Right kidney (tissue), 1 donor: ENCODE measurements around the gene DNAJB12.
"Not testable (repeated sequence)": the region's sequence is repeated elsewhere in the genome, so short reads cannot be mapped to it uniquely, and the experiment has no call there.

Experiments used
- DNase-seq: peaks from one replicate; pipeline ENCODE4 v3.0.0-alpha.2; 2016

DNAJB12 gene

DNA sequence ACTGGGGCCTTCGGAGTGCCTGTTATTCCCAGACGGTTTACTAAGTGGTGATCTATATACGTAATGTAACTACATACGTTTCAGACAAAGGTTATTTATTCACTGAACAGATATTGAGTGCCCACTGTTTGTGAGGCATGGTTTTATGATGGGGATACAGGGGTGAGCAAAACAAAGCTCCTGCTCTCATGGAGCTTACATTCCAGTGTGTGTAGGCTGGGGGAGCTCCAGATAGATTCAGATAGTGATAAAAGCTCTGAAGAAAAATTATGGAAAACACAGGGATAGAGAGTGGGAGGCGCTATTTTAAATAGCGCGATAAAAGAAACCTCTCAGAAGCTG, 466 bp upstream of the DNAJB12 start:
- DNase-seq: no peak

DNA sequence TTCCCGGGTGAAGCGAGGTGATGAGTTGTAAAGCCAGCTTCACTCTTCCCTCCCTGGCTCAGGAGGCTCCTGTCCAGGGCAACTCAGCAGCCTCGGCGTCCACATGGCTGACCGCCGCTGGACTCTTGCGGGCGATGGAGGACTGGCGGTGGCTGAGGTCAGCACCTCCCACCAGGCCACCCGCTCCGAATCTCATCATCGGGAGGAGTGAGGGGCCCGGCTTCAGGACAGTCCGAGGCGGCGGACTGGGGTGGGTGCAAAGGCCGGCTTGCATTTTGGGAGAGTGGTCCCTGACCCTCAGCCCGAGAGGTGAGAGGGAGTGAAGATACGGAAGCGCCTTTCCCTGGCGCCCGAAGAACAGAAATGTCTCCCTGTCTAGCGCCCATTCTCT, 759 bp downstream of the DNAJB12 start:
- no peak for DNase-seq

GRCh38 chr10:72353028-72353964, 1.4 kb downstream of the DNAJB12 start:
- DNase-seq: no peak

DNA sequence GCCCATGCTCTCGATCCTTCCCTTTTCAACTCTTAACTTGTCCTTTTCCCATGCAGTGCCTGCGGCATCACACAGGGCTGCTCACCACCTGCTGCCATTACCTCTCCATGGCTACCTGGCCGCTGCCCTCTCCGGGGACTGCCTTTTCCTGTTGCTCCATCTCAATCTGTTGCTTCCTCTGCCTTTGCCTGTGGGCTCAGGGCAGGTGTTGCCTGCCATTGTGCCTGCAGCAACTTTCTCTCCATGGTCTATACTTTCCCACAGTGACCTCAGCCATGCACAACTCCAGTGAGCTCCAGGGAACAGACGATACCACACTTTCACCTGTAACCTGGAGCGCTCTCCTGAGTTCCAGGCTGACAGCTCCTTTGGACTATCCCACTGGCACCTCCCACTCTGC, 3.2 kb downstream of the DNAJB12 start:
- no peak for DNase-seq

DNA sequence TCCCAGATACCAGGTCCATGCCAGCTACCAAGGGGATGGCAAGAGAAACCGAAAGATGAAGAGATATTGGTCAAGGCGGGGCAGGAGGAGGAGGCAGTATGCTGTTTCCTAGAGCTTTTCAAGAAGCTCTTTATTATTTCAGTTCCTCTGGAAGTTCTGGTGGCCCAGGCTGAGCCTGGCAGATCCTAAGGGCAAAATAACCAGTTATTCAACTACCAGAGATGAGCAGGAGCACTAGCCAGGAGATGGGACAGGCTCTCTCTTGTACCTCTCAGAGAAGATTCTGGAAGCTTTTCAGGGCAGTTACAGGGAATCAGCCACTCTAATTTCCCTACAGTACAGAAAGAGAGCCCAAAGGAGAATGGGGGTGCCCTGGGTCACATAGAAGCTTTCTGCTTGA, 5.3 kb downstream of the DNAJB12 start:
- DNase-seq: no peak

- no peak for DNase-seq
Measured at GRCh38 chr10:72348282-72348681, 6.4 kb downstream of the DNAJB12 start.

- not testable (repeated sequence) for DNase-seq
Measured at GRCh38 chr10:72346117-72346516, 8.6 kb downstream of the DNAJB12 start.

- no peak for DNase-seq
Measured at GRCh38 chr10:72344932-72345331, 9.8 kb downstream of the DNAJB12 start.

DNA sequence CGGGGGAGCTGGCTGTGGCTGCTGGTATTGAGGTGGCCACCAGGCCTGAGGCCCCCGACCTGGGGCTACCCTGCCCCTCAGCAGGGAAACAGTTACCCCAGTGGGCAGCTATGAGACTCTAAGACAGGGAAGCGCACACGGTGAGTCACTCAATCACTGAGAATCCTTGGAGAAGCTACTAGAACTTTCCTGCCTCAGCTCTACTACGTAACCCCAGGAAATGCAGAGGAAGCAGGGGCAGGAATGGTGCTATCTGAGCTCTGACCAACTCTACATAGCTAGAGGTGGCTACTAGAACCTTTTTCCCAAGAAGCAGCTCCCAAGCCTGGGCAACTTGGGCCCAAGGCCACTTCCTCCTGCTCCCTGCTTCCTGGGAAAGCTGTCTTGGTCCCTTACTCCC, 11.8 kb downstream of the DNAJB12 start:
- DNase-seq: no peak

DNA sequence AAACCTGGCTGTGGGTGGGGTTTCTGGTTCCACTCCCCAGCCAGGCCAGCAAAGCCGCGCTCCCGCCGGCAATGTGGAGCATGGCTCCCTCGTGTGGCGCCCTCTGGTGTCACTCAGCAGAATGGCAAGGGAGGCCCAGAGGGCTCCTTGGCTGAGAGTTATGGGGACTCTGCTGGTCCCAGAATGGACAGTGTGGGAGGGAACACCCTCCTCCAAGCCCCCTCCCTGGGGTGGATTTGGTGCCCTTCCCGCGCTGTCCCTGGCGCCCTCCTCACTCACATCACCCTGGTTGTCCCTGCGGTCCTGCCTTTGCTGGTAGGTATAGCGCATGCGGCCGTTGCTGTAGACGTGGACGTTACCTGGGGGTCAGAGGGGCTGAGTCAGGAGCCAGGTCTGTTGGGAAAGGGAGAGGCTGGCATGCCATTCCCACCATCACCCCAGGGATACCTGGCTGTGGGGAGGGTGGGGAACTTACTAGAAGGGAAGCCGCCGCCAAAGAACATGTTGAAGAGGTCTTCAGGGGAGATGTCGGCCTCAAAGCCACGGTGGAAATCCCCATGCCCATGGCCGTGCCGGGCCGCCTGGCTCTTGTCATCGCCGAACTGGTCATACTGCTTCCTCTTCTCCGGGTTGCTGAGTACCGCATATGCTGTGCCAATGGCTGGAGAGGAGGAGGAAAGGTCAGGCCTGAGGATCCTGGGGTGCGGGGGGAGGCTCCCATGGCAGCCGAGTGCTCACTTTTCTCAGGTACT, 14.0 kb downstream of the DNAJB12 start:
- DNase-seq: peak; percentile 52

GRCh38 chr10:72338180-72338579, 16.5 kb downstream of the DNAJB12 start:
- no peak for DNase-seq

- DNase-seq: no peak
Measured at GRCh38 chr10:72337722-72338121, 17.0 kb downstream of the DNAJB12 start.

DNA sequence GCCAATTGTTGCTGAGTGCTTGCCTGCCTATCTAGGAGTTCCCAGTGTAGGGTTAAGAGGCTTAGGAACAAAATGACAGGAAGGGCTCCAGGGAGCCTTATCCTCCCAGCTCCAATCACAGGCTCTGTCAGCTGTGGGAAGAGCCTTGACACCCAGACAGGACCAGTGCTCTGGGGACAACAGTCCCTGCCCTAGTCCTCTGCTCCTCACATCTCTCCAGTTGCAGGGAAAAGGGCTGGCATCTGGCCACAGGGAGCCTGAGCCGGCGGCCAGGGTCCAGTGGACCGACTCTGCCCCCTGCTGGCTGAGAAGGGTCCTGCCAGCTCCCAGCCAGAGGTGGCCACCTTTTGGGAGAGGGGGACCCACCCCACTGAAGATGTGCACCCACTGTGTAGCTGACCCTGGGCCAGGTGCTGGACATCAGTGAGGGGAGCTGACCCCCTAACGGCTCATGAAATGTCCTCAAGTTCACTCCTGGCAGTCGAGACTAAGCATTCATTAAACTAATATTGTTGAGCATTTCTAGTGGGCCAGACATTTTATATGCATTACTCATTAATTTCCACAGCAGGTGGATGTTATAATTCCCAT, 17.6 kb downstream of the DNAJB12 start:
- peak; percentile 69 for DNase-seq

GRCh38 chr10:72336259-72337038, 18.3 kb downstream of the DNAJB12 start:
- no peak for DNase-seq

- DNase-seq: peak; percentile 35
Measured at GRCh38 chr10:72335394-72336258, 19.1 kb downstream of the DNAJB12 start.

DNA sequence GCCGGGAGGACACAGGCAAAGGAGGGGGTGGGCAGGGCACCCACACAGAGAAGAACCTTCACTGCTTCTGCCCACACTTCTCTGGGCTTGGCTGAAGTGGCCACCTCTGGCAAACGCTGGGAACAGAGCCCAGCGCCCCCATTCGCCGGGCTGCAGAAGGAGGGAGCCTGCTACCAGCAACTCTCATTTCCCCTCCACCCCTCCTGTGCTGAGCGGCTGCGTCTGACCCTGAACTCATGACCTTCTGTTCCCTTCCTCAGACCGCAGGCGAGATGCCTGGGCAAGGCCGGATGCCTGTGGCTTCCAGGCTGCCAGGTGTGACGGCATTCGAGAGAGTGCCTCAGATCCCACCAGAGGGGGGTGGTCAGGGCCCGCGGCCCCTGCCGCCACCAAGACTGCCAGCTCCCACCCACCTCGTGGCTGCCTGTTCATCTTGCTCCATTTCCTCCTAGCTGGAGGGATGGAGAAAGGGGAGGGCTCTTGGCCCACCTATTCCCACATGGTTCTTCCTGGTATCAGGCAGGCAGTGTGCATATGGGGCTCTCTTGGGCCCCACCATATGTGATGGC, 19.8 kb downstream of the DNAJB12 start:
- DNase-seq: peak; percentile 62

DNA sequence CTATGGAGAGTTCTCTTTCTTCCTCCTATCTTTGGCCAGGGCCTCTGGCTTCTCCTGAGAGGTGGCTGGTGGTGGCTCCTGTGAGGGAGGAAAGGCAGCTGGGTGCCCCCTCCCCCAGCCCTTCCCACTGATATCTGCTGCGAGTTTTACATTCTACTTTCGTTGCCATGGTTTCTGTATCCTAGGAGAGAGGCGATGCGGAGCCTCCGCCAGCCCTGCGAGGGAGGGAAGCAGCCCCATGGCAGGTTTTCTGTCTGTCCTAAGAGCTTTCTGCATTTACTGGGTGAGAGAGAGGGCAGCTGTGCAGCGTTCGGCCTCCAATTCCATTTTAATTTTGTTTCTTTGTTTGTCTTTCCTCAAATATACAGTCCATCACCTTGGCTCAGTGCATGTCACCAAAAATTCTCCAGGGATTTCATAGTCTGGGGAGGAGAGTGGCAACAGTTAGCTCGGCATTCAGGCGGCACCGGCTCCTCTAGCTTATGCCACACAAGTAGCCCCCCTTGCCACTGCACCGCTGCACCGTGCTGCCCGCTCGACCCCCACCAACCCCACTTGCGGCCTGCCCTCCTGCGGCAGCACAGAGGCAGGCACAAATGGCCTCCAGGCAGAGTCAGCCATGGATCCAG, 20.4 kb downstream of the DNAJB12 start:
- peak; percentile 67 for DNase-seq

DNA sequence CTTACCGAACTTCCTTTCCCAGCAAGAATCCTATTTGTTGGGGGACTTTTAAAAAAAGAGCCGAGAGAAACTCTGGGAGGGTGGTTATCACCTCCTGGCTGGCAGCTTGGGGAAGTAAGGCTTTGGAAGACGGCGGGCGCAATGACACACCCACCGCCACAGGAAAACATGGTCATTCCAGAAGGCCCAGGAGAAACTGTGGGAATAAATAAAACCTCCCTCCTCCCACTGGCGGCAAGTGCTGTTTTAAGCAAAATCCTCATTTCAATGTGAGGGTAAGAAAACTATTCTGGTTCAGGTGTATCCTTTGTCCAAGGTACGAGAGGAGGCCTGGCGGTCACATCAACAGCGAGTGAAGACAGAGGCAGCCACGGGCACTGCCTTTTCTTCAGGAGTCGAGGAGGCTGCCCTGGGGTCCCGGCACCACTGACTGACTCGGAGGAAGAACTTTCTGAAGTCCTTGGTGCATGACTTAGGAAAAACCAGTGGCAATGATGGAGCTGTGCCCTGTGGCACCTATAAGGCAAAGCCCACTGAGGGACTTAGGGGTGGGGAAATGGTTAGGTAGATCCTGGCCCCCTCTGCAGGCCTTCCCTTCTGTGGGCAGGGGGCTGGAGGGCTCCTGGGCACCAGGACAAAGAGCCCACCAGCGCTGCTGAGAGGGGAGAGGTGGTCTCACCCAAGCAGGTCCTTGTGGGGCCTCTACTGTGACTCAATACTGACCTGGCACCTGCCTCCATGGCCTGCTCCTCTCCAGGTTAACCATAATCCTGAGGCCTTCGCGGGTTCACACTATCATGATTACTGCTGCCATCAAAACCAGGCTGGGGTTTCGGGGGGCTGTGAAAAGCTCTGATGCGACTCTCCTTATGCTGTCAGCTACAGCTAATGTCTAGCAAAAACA, 21.4 kb downstream of the DNAJB12 start:
- DNase-seq: no peak

DNA sequence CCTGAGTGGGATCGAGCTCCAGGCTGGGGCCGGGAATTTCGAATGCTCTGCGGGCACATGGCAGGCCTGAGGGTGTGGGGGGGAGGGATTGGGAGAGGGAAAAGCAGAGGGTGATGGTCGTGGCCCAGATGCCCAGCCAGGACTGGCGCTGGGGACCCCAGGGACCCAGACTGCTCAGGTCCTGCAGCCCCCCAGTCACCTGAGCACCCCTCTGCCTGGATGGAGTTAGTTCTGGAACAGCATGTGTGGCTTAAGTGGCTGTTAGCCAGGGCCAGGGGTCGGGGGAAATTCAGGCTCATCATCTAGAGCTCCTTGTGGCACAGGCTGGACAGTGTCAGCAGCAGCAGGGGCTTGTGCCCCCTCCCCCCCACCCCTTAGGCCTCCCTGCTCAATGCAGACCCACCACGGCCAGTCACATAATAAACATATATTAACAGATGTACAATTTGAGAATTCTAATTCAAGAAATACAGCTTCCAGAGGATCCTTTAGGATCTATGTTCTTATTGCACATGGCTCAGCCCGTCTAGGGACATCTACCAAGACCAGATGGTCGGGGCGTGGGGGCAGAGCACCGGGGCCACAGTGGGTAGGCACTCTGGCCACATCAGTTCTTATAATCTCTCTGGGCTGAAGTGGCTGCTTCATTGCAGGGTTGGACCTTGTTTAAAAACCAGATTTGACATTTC, 22.2 kb downstream of the DNAJB12 start:
- peak; percentile 63 for DNase-seq
